ENCODE data around the gene CAVIN2.

CAVIN2 gene

GRCh38 chr2:191846515-191847476 lies at the start of gene CAVIN2:
Gene CAVIN2, minus strand, starts transcription at chr2:191847088. Its CDS starts 163 bp downstream, at chr2:191846925.
- no peak for DNase-seq

- DNase-seq, result no peak
Observed at GRCh38 chr2:191895743-191896142, 48.9 kb upstream of the CAVIN2 start.

- DNase-seq, result no peak
Observed at GRCh38 chr2:191895195-191895594, 48.3 kb upstream of the CAVIN2 start.

GRCh38 chr2:191894681-191895147 lies 47.8 kb upstream of the CAVIN2 start:
- DNase-seq, result no peak

GRCh38 chr2:191892391-191892790 lies 45.5 kb upstream of the CAVIN2 start:
- DNase-seq, result no peak

GRCh38 chr2:191891656-191892055 lies 44.8 kb upstream of the CAVIN2 start:
- no peak for DNase-seq

GRCh38 chr2:191889931-191890330 lies 43.0 kb upstream of the CAVIN2 start:
- no peak for DNase-seq

GRCh38 chr2:191888400-191889166 lies 41.7 kb upstream of the CAVIN2 start:
- no peak for DNase-seq

GRCh38 chr2:191885650-191886049 lies 38.8 kb upstream of the CAVIN2 start:
- DNase-seq, result no peak

GRCh38 chr2:191885098-191885497 lies 38.2 kb upstream of the CAVIN2 start:
- DNase-seq, result no peak

- DNase-seq, result no peak
Observed at GRCh38 chr2:191881982-191882816, 35.3 kb upstream of the CAVIN2 start.

GRCh38 chr2:191878548-191879279 lies 31.8 kb upstream of the CAVIN2 start:
- DNase-seq, result no peak

- DNase-seq, result no peak
Observed at GRCh38 chr2:191877875-191878274, 31.0 kb upstream of the CAVIN2 start.

- DNase-seq, result no peak
Observed at GRCh38 chr2:191875859-191876258, 29.0 kb upstream of the CAVIN2 start.

- DNase-seq, result no peak
Observed at GRCh38 chr2:191870744-191871143, 23.9 kb upstream of the CAVIN2 start.

GRCh38 chr2:191869781-191870180 lies 22.9 kb upstream of the CAVIN2 start:
- no peak for DNase-seq

- no peak for DNase-seq
Observed at GRCh38 chr2:191869178-191869577, 22.3 kb upstream of the CAVIN2 start.

GRCh38 chr2:191867507-191867847 lies 20.6 kb upstream of the CAVIN2 start:
- no peak for DNase-seq

GRCh38 chr2:191866675-191867506 lies 20.0 kb upstream of the CAVIN2 start:
- DNase-seq, result no peak

- no peak for DNase-seq
Observed at GRCh38 chr2:191866195-191866594, 19.3 kb upstream of the CAVIN2 start.
